ENCODE results near the gene HSF5.
A peak's percentile ranks its signal among the peaks of the same experiment; 100 is the strongest.
"Not testable (repeated sequence)": the region's sequence is repeated elsewhere in the genome, so short reads cannot be mapped to it uniquely, and the experiment has no call there.

HSF5 gene

GRCh38 chr17:58412064-58412703, 76.0 kb downstream of the HSF5 start:
- DNase-seq, result no peak

- no peak for DNase-seq
Observed at GRCh38 chr17:58411408-58411894, 76.8 kb downstream of the HSF5 start.

GRCh38 chr17:58410714-58411407, 77.3 kb downstream of the HSF5 start:
- DNase-seq, result no peak

- DNase-seq, result no peak
Observed at GRCh38 chr17:58409432-58409831, 78.8 kb downstream of the HSF5 start.

- DNase-seq, result no peak
Observed at GRCh38 chr17:58403311-58403710, 84.9 kb downstream of the HSF5 start.

GRCh38 chr17:58402679-58403078, 85.5 kb downstream of the HSF5 start:
- DNase-seq, result no peak

- no peak for DNase-seq
Observed at GRCh38 chr17:58402047-58402446, 86.2 kb downstream of the HSF5 start.

- no peak for DNase-seq
Observed at GRCh38 chr17:58401287-58401686, 86.9 kb downstream of the HSF5 start.

- no peak for DNase-seq
Observed at GRCh38 chr17:58400826-58401225, 87.4 kb downstream of the HSF5 start.

- no peak for DNase-seq
Observed at GRCh38 chr17:58399974-58400373, 88.2 kb downstream of the HSF5 start.

GRCh38 chr17:58398574-58399266, 89.5 kb downstream of the HSF5 start:
- no peak for DNase-seq

GRCh38 chr17:58397421-58397820, 90.8 kb downstream of the HSF5 start:
- DNase-seq, result not testable (repeated sequence)

GRCh38 chr17:58396173-58396572, 92.0 kb downstream of the HSF5 start:
- DNase-seq, result no peak

GRCh38 chr17:58394534-58395223, 93.5 kb downstream of the HSF5 start:
- no peak for DNase-seq

GRCh38 chr17:58391302-58391984, 96.8 kb downstream of the HSF5 start:
- DNase-seq, result peak; percentile 31 to 40

GRCh38 chr17:58390884-58391283, 97.3 kb downstream of the HSF5 start:
- no peak for DNase-seq

- no peak for DNase-seq
Observed at GRCh38 chr17:58388302-58389190, 99.7 kb downstream of the HSF5 start.

- DNase-seq, result no peak
Observed at GRCh38 chr17:58387834-58388233, 100.4 kb downstream of the HSF5 start.

- no peak for DNase-seq
Observed at GRCh38 chr17:58386708-58387107, 101.5 kb downstream of the HSF5 start.

- no peak for DNase-seq
Observed at GRCh38 chr17:58385359-58385899, 102.8 kb downstream of the HSF5 start.

GRCh38 chr17:58384897-58385296, 103.3 kb downstream of the HSF5 start:
- no peak for DNase-seq
